ENCODE measurements around the gene NAA16. TPM values are rescaled to one million over a fixed set of nuclear protein-coding genes. Genes with fewer than 3 reads are reported as not detected.

NAA16 gene
- total and polyA plus RNA-seq, 10 of the 15 experiments (the other 5 are each of a cell fraction or from before 2014, with no cell fraction given): 5.4 to 18.5 (median 13.2) TPM

DNA sequence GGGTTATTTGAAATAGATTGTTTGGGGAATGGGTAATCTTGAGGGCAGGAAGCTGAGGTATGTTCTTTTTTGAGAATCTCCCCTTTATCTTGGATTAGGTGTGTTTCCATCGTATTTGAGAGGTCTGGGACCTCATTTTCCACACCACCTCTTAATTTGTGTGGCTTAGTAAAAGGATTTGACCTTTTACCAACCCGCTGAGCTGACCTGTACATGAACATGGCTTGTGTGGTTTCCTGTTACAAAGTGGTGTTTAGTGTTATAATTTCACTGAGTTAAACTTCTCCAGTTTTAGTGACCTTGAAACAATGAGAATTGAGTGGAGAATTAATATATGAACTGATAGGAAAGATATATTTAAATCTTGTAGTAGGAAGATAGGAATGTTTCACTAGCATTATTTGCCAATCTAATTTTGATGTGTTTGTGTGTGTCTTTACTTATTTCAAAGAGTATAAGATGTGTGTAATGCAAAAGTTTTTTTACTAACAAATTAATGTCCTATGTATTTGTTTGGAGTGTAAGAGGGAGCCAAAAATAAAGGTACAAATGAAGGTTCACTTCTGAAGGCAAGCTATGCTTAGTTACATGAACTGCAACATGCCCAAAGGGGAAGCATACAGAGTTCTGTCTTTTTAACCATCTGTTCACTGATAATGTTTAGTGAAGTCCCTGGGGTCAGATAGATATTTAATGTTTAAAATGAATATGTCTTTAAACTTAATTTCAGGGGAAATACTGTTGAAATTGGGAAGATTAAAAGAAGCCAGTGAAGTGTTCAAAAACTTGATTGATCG, 17.1 kb downstream of the NAA16 start:
- SMC1A ChIA-PET (ENCODE audit: uncharacterized antibody, unreplicated experiment): interaction anchor here (0.8 to 1.1 kb wide), 2 partner anchors 13 to 43 kb away, joined by 3 to 4 read pairs; no protein-coding TSS in a partner anchor
- H3K9ac ChIP-seq (ENCODE audit: control insufficient read depth, insufficient read depth, low read length): no peak overlapping the region
- intact Hi-C loops (cut with micrococcal nuclease; ENCODE audit: unreplicated experiment): no loop called here
- H3K27ac ChIP-seq (ENCODE audit: control insufficient read depth, insufficient read depth): no peak overlapping the region; the same call in 1 of the 2 replicates
- no peaks in the 10 kb centered on the region for H4K20me1 ChIP-seq (ENCODE audit: control insufficient read depth, insufficient read depth)
- H3K27me3 ChIP-seq (replicated peaks in 1 of 2; ENCODE audit: control insufficient read depth in 2 of 2, insufficient read depth in 2 of 2, low read length in 1 of 2): no peaks in the 10 kb centered on the region
- WGBS (ENCODE audit: insufficient coverage, insufficient replicate concordance, low lambda C conversion rate, missing lambda C conversion rate): 65% methylated on average over 3 of the region's 3 CpGs
- no peak overlapping the region for H2AFZ ChIP-seq (ENCODE audit: control insufficient read depth, low read depth, low read length)
- BruUV-seq (replicated peaks): no TSS peak
- FAIRE-seq: peak; percentile 7
- H3K9me3 ChIP-seq (replicated peaks; ENCODE audit: control insufficient read depth, insufficient read depth, low read length): no peaks in the 10 kb centered on the region
- ATAC-seq: peak; percentile 64
- H3K4me2 ChIP-seq (ENCODE audit: control insufficient read depth, insufficient read depth): no peak overlapping the region
- RAD21 ChIA-PET (ENCODE audit: unreplicated experiment): interaction anchor here (1.2 kb wide), 1 partner anchor 15 kb away, joined by 3 read pairs; no protein-coding TSS in a partner anchor
- H3K4me1 ChIP-seq (ENCODE audit: control insufficient read depth, insufficient read depth, low read length): no peaks in the 10 kb centered on the region
- TF ChIP-seq RCOR1 (conservative IDR thresholded peaks at IDR 0.05; ENCODE audit: low read depth, low read length) (no peak), RUNX3 (IDR thresholded peaks at IDR 0.05; ENCODE audit: low read length) (0 out of 2 replicates have a peak, but pooled peaks have one; percentile 4), NR2F1 (conservative IDR thresholded peaks at IDR 0.05) (peak; percentile 64)
- no peaks in the 10 kb centered on the region for H3K79me2 ChIP-seq (ENCODE audit: control insufficient read depth, insufficient read depth, low read length)
- H3K4me3 ChIP-seq: no peak overlapping the region
- H3K36me3 ChIP-seq (ENCODE audit: control insufficient read depth in 2 of 2, insufficient read depth in 2 of 2, low read length in 1 of 2): peaks cover 1 to 10% of the 10 kb centered on the region in 2 experiments; a peak in 2 of 4 replicates
- CTCF ChIA-PET: interaction anchor here (0.6 to 2.3 kb wide), 2 partner anchors 10 to 1848 kb away, joined by 3 to 7 read pairs; no protein-coding TSS in a partner anchor
- in situ Hi-C loops (cut with MboI): no loop called here
- POLR2A ChIA-PET: interaction anchor here (0.6 to 1.1 kb wide), 2 partner anchors 9 to 13 kb away, joined by 4 read pairs; no protein-coding TSS in a partner anchor
- no peak for DNase-seq (ENCODE audit: low read depth, low spot score)

DNA sequence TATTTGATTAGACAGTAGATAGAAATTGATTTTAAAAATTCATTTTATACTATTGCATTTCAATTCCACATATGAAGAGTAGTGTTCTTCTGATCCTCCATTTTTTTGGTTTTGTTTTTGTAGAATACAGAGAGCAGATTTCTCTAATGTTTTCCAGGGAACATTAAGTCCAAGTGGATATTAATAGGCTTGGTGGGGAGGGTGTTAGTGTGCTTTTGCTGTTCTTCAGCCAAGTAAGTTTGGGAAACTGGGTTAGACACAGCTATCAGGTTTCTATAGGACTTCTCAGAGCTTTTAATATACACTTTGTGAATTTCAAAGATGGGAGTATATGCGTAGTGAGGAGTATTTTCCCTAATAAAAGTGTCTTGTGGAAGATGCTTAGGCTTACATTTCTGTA, 21.8 kb downstream of the NAA16 start:
- no TSS peak for BruUV-seq (replicated peaks)
- ChIA-PET POLR2A (no interaction called here), RAD21 (ENCODE audit: unreplicated experiment) (no interaction called here), CTCF (interaction anchor here (0.8 to 2.1 kb wide), 4 partner anchors 11 to 784 kb away, joined by 3 to 8 read pairs (median 4); no protein-coding TSS in a partner anchor), SMC1A (ENCODE audit: uncharacterized antibody, unreplicated experiment) (interaction anchor here (1.0 to 1.6 kb wide), 4 partner anchors 12 to 279 kb away, joined by 3 to 5 read pairs (median 4); no protein-coding TSS in a partner anchor)
- Histone ChIP-seq H4K20me1 (ENCODE audit: control insufficient read depth, insufficient read depth) (no peaks in the 10 kb centered on the region), H3K27ac (ENCODE audit: control insufficient read depth, insufficient read depth) (no peak overlapping the region), H3K36me3 (ENCODE audit: control insufficient read depth in 2 of 2, insufficient read depth in 2 of 2, low read length in 1 of 2) (peaks cover 0 to 6% of the 10 kb centered on the region in 2 experiments; a peak in 1 of 4 replicates), H3K4me2 (ENCODE audit: control insufficient read depth, insufficient read depth) (no peak overlapping the region), H3K9me3 (replicated peaks; ENCODE audit: control insufficient read depth, insufficient read depth, low read length) (no peaks in the 10 kb centered on the region), H2AFZ (ENCODE audit: control insufficient read depth, low read depth, low read length) (no peak overlapping the region), H3K4me1 (ENCODE audit: control insufficient read depth, insufficient read depth, low read length) (no peaks in the 10 kb centered on the region), H3K9ac (ENCODE audit: control insufficient read depth, insufficient read depth, low read length) (no peak overlapping the region), H3K4me3 (no peak overlapping the region), H3K79me2 (ENCODE audit: control insufficient read depth, insufficient read depth, low read length) (no peaks in the 10 kb centered on the region), H3K27me3 (replicated peaks in 1 of 2; ENCODE audit: control insufficient read depth in 2 of 2, insufficient read depth in 2 of 2, low read length in 1 of 2) (no peaks in the 10 kb centered on the region)
- in situ Hi-C loops (cut with MboI) (no loop called here), intact Hi-C loops (cut with micrococcal nuclease; ENCODE audit: unreplicated experiment) (no loop called here)
- DNase-seq (ENCODE audit: low read depth, low spot score) (no peak), FAIRE-seq (no peak), ATAC-seq (no peak)
- 100% methylated on average over 1 of the region's 1 CpG for WGBS (ENCODE audit: insufficient coverage, insufficient replicate concordance, low lambda C conversion rate, missing lambda C conversion rate)
- TF ChIP-seq SRF (IDR thresholded peaks at IDR 0.05; ENCODE audit: low read depth in 2 of 2, low read length in 2 of 2) (no peak), MTA3 (IDR thresholded peaks at IDR 0.05; ENCODE audit: borderline replicate concordance, low read length) (no peak), RELA (IDR thresholded peaks at IDR 0.05; ENCODE audit: borderline replicate concordance, partially characterized antibody) (no peak), SUPT20H (IDR thresholded peaks at IDR 0.05; ENCODE audit: borderline replicate concordance, control insufficient read depth, low read depth, low read length) (no peak), CREB1 (IDR thresholded peaks at IDR 0.05; ENCODE audit: low read depth) (no peak), MYC (IDR thresholded peaks at IDR 0.05; ENCODE audit: insufficient read depth, insufficient read length, insufficient replicate concordance, low read length, severe bottlenecking) (no peak), MEF2A (IDR thresholded peaks at IDR 0.05; ENCODE audit: insufficient read depth, low read depth, low read length) (no peak), DPF2 (IDR thresholded peaks at IDR 0.05) (no peak), CBX3 (IDR thresholded peaks at IDR 0.05; ENCODE audit: borderline replicate concordance, low read depth) (no peak), POU2F2 (IDR thresholded peaks at IDR 0.05; ENCODE audit: borderline replicate concordance, low read depth, low read length) (no peak)

All from GM12878 (cell line).